Gastrocnemius medialis (tissue), 4 donors: ENCODE measurements around the gene UHRF2.

Experiments used
- POLR2A ChIP-seq, 2 donors: fragments of 450-650 bp; IDR thresholded peaks; one replicate each; pipeline ENCODE4 v1.6.1; 2017; ENCODE audit warnings: antibody characterized with exemption in 2 of 2, mild to moderate bottlenecking in 2 of 2, moderate library complexity in 2 of 2
- TF ChIP-seq, protein P1 (sequence below), 5 experiments: fragments of 450-650 bp in 3 of 5; fragments of 200-600 bp in 2 of 5; sonication (generic) in 2 of 5; IDR thresholded peaks in 4 of 5; conservative IDR thresholded peaks in 1 of 5; 1 replicate in 4 of 5; 2 replicates in 1 of 5; pipeline ENCODE4 v1.5.1; 2016 to 2019; ENCODE audit warnings: antibody characterized with exemption in 5 of 5, mild to moderate bottlenecking in 3 of 5, moderate library complexity in 3 of 5

DNA sequence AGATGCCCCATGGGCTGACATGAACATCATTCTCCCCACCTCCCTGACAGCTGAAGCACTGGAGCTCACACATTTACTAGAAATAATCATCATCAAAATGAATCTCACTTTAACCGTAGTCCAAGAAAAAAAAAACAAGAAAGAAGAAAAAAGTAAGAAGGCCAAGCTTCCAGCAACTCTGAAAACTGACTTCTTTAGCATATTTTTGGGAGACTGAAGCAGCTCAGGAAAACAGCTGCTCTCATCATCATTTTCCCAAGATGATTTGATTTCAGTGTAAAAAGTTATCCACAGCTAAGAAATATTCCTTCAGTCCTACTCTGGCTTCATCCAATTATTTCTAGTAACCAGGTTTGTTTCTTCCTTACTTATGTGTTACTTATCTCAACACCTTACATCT, 140.9 kb downstream of the UHRF2 start:
- TF ChIP-seq POLR2A (IDR thresholded peaks at IDR 0.05): no peak
- TF ChIP-seq, protein P1, sequence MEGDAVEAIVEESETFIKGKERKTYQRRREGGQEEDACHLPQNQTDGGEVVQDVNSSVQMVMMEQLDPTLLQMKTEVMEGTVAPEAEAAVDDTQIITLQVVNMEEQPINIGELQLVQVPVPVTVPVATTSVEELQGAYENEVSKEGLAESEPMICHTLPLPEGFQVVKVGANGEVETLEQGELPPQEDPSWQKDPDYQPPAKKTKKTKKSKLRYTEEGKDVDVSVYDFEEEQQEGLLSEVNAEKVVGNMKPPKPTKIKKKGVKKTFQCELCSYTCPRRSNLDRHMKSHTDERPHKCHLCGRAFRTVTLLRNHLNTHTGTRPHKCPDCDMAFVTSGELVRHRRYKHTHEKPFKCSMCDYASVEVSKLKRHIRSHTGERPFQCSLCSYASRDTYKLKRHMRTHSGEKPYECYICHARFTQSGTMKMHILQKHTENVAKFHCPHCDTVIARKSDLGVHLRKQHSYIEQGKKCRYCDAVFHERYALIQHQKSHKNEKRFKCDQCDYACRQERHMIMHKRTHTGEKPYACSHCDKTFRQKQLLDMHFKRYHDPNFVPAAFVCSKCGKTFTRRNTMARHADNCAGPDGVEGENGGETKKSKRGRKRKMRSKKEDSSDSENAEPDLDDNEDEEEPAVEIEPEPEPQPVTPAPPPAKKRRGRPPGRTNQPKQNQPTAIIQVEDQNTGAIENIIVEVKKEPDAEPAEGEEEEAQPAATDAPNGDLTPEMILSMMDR (IDR thresholded peaks at IDR 0.05 in 4 of 5, conservative IDR thresholded peaks at IDR 0.05 in 1 of 5): no peak
